CD4-positive, alpha-beta T cell treated with Interleukin-2 at 100 ng/mL for 4 hours (primary cell): ENCODE results near the gene ZC3H18.
A peak's percentile ranks its signal among the peaks of the same experiment; 100 is the strongest.
"Not testable (repeated sequence)": the region's sequence is repeated elsewhere in the genome, so short reads cannot be mapped to it uniquely, and the experiment has no call there.

Source experiments
- DNase-seq: peaks from one replicate; pipeline ENCODE4 v3.0.0-alpha.2; 2020; ENCODE audit warnings: low spot score

Gene ZC3H18

DNA sequence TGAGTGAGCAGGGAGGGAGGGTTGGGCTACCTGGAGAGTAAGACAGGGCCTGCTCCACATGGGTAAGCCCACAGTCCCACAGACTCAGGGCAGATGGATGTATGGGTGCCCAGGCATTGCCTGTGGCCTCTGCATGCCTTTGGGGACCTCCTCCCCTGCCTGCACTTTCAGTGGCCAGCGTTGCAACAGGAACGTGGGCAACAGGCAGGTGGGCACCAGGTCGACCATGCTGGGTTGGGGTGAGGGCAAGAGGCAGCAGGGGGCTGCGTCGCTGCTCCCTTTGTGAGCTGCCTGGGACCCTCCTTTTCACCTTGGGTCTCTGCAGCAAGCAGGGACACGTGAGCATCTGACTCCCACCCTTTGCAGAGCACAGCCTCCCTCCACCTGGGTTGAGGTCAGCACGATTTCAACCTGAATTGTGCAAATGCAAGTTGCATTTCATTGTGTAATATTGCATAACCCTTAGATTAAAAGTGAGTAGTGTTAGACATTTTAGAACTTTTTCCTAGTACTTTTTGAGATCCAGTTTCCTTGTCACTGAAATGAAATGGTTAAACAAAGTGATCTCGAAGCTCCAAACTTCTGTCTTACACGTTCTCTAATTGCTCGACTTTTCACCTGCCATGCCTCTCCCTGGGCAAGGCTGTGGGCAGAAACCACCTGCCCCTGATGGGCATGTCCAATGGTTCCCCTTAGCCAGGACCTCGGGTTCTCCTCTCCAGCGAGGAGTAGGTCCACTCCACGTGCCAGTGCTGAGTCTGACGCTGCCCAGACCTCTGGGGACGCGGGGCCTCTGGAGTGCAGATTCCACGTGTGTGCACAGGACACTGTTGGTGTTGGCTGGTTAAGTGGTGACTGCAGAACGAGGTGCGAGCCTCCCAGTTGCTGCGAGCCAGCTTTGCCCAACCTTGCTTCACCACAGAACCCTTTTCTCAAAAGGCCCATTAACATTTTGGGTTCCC lies 35.3 kb downstream of the ZC3H18 start:
- DNase-seq, result no peak

DNA sequence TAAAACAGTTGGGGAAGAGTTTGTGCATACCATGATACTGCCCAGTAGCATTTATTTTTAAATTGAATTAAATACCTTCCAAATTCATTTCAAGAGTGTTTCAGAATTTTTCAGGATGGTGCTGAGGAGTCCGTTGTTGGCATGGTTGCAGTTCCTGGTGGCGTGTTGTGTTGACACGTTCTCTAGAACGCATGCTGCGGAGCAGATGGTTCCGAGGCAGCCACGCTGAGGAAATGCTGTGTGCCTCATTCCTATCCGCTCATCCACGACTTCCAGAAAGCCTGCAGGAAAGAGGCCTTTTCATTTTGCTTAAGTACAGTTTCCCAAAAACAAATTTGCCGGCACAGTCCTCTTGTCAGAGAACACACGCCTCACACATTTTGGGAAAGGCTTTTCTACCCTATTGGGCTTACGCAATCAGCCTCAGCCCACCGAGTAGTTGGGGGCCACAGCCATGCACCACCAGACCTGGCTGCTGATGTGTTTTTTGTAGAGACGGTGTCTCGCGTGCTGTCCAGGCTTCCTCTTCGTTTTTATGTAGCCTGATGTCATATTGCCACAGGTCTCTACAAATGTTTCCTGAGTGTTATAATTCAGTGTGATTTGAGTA lies 36.0 kb downstream of the ZC3H18 start:
- DNase-seq, result no peak

- no peak for DNase-seq
Measured at GRCh38 chr16:88608076-88608475, 37.9 kb downstream of the ZC3H18 start.

DNA sequence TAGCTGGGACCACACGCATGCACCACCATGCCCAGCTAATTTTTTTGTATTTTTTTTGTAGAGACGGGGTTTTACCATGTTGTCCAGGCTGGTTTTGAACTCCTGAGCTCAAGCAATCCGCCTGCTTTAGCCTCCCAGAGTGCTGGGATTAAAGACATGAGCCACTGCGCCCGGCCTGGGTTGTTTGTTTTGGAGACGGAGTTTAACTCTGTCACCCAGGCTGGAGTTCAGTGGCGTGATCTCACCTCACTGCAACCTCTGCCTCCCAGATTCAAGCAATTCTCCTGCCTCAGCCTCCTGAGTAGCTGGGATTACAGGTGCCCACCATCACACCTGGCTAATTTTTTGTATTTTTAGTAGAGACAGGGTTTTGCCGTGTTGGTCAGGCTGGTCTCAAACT lies 39.2 kb downstream of the ZC3H18 start:
- DNase-seq, result not testable (repeated sequence)

DNA sequence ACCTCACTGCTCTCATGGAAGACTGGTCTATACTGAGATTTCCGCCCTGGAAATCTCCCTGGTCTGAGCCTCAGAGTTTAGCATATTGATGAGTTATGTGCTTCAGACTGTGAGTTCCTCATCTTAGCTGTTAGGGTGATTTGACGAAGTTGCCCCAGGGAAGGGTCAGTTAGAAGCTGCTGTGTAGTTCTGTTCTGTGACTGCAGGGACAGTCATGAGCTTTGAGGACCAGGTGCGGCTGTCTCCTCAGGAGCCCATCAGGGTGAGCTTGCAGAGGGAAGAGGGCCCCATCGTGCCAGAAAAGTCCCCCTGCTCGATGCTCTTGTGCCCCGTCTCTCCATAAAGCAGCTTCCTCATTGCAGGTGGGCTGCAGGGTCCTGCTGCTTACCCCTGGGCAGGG lies 39.9 kb downstream of the ZC3H18 start:
- DNase-seq, result no peak

GRCh38 chr16:88610909-88611812 lies 41.0 kb downstream of the ZC3H18 start:
- no peak for DNase-seq

- no peak for DNase-seq
Measured at GRCh38 chr16:88613293-88613692, 43.1 kb downstream of the ZC3H18 start.

GRCh38 chr16:88613911-88614817 lies 44.0 kb downstream of the ZC3H18 start:
- DNase-seq, result no peak

DNA sequence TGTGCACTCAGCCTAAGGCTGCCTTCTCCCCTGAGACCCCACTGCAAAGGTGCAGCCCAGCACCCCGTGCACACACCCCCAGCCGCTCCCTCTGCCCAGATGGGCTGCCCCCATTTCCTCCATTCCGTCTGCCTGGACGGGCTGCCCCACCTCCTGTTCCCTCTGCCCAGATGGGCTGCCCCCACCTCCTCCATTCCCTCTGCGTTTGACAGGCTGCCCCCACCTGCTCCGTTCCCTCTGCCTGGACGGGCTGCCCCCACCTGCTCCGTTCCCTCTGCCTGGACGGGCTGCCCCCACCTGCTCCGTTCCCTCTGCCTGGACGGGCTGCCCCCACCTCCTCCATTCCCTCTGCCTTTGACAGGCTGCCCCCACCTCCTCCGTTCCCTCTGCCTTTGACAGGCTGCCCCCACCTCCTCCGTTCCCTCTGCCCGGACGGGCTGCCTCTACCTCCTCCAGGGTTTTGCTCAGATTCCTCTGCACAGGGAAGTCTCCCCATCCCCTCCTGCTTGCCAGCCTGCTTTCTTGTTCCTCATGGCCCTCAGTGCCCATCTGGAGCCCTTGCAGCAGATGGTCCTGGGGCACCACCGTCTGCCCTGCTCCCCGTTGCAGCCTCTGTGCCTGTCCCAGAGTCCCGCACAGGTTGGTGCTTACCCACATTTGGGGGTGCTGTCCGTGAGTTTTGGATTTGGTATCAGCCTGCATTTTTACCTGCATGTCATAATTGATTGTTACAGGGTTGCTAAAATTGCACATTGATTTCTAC lies 44.8 kb downstream of the ZC3H18 start:
- DNase-seq, result no peak

DNA sequence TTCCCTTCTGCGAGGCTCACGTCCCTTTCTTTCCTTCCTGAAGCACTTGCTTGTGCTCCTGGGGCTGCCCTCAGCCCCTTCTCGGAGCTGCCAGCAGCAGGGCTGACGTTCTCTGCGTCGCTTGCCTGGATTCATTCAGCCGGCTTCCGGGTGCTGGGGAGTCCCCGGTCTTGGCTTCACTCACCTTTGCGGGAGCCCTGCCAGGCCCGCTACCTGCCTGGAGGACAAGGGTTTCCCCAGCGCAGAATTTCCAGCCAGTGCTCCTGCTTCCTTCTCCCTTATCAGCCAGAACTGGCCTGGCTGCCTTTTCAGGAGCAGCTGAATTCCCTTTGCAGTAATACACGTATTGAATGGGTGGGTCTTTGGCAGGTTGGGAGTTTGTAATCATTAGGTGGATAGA lies 46.1 kb downstream of the ZC3H18 start:
- DNase-seq, result no peak

DNA sequence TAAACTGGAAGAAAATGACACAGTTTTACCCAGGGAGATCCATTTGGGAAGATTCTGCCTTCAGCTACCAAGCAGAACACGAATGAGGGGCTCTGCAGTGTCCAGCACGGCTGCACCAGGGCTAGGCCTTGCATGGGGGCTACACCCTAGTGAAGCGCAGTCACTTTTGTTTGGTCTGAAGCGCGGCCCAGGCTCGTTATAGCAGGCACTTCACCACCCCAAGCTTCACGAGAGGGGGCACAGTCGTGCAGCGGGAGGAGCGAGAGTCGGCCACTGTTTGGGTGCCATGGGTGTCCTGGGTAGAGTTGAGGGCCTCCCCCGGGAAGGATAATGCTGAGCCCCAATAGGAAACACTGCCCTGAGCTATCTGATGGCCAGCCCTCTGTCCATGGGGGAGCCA lies 46.5 kb downstream of the ZC3H18 start:
- DNase-seq, result no peak

DNA sequence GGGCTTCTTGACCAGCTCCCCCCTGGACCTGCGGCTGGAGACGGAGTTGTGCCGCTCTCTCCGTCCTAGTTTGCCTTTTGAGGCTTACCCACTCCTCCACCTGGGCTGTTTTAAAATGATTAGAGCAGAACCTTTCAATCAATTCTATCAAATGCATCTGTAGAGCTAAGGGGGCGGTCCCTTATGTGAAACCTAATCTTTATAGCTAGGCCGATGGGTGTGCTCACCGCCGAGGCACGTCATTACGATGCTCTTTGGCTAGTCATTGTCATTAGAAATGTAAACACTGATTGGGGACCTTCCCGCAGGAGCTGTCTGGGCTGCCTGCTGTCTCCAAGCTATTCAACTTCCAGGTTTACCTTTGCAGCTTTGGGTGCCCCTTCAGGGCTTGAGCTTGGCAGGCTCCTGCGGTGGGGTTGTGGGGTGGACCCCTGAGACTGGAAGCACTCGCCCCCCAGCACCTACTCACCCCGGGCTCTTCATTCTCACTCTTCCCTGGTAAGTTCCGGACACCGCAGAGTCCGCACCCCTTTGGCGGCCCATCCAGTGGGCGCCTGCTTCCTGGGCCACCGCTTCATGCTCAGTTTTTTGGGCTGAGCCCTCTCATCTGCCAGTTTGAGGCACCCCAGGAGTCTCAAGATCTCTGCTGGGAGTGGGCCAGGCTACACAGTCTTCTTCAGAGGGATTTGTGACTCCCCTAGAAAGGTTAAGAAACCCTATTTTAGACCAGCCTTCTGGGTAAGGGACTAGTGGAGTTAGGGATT lies 47.2 kb downstream of the ZC3H18 start:
- no peak for DNase-seq

DNA sequence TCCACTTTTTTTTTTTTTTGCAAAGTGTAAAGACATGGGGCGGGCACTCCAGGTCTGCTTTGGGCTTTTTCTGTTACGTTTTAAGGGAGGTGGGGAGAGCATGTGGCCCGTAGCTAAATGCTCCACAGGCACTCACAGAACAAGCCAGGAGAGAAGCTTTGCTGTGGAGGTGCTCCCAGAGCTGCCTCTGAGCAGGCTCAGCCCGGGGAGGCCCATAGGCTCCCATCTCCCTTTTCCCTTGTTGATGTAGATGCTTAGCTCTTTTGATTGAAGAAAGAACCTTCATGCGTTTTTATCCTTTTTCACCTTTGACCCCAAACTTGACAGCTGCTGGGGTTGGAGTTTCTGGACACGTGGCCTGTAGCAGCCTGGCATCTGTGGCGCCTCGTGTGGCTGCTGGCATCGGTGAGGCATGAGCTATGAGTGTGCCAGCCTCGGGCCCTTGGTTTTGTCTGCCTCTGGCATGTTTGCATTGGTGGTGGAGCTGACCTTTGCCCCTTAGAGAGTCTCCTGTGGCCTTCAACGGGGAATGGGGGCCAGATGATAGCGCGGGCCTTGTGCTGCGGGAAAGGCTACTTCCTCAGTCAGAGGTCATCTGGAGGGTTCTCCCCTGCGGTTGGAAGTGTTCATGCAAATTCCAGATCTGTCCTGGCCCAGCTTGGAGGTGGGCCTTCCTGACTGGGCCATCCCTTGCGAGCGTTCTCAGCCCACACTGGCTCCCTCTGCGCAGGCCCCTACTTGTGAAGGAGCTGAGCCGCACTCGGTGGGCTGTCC lies 48.2 kb downstream of the ZC3H18 start:
- no peak for DNase-seq

DNA sequence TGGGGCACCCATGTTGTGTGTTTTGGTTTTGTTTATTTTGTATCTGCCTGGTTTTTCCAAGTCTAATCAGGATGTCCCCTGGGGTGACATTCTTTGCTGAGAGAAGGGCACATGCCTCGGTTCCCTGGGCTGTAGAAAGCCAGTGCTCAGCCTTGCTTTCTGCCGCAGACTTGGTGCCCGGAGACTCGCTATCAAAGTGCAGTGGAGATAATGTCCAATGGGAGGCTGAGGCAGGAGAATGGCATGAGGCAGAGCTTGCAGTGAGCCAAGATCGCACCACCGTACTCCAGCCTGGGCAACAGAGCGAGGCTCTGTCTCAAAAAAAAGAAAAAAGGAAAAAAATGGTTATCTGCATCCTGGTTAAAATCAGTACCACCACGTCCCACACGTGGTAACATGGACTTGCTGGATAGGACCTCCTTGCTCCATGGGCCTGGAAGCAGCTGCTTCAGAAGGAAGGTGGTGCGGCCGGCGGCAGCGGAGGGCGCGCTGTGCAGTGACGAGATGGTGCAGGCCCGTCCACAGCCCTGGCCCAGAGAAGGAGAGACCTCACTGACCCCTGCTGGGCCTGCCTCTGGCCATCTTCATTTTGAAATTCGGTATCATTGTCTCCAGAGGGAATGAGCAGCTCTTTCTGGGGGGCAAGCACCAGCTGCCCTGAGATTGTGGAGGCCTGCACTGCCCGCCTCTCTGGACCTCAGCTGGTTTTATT lies 48.9 kb downstream of the ZC3H18 start:
- DNase-seq, result no peak

- DNase-seq, result peak; percentile 79
Measured at GRCh38 chr16:88619859-88620815, 49.9 kb downstream of the ZC3H18 start.

GRCh38 chr16:88622125-88622524 lies 51.9 kb downstream of the ZC3H18 start:
- no peak for DNase-seq

- no peak for DNase-seq
Measured at GRCh38 chr16:88622866-88623265, 52.7 kb downstream of the ZC3H18 start.
